Karpas-422 (cell line): Measurements from ENCODE around the gene KCNC4. TPM values are rescaled to one million over a fixed set of nuclear protein-coding genes. Genes with fewer than 3 reads are reported as not detected.

Experiments
- DNase-seq: peaks from one replicate; pipeline ENCODE4 v3.0.0-alpha.2; 2015
- H2AFZ ChIP-seq: fragments of 200-600 bp; sonication (generic); 2 replicates; pipeline ENCODE4 v1.6.1; 2014; ENCODE audit warnings: antibody characterized with exemption, low read length, mixed read lengths
- H3K27ac ChIP-seq: fragments of 200-600 bp; sonication (generic); 2 replicates; pipeline ENCODE4 v1.5.1; 2014; ENCODE audit warnings: mild to moderate bottlenecking, low read length, moderate library complexity
- H3K27me3 ChIP-seq: fragments of 200-600 bp; sonication (generic); 2 replicates; pipeline ENCODE4 v1.6.1; 2014; ENCODE audit warnings: low read length, mixed read lengths
- H3K36me3 ChIP-seq: fragments of 200-600 bp; sonication (generic); 2 replicates; pipeline ENCODE4 v1.6.1; 2014; ENCODE audit warnings: low read length, mixed read lengths; ENCODE audit not compliant: insufficient read depth
- H3K4me1 ChIP-seq: fragments of 200-600 bp; sonication (generic); 2 replicates; pipeline ENCODE4 v1.6.1; 2014; ENCODE audit warnings: mild to moderate bottlenecking, low read length, mixed read lengths
- H3K4me2 ChIP-seq: fragments of 200-600 bp; sonication (generic); 2 replicates; pipeline ENCODE4 v1.6.1; 2014; ENCODE audit warnings: low read length, low read depth, mild to moderate bottlenecking; ENCODE audit not compliant: poor library complexity, severe bottlenecking
- H3K4me3 ChIP-seq: fragments of 200-600 bp; sonication (generic); 2 replicates; pipeline ENCODE4 v1.5.1; 2014; ENCODE audit warnings: mild to moderate bottlenecking, antibody characterized with exemption, low read length, mixed read lengths
- H3K79me2 ChIP-seq: fragments of 200-600 bp; sonication (generic); 2 replicates; pipeline ENCODE4 v1.6.1; 2014; ENCODE audit warnings: mild to moderate bottlenecking, low read length, mixed read lengths
- H3K9ac ChIP-seq: fragments of 200-600 bp; sonication (generic); 2 replicates; pipeline ENCODE4 v1.6.0; 2014; ENCODE audit warnings: low read length
- H3K9me2 ChIP-seq: fragments of 200-600 bp; sonication (generic), shearing (Covaris generic); replicated peaks from 2 replicates; pipeline ENCODE4 v1.6.0; 2014; ENCODE audit warnings: mild to moderate bottlenecking, low read length, moderate library complexity; ENCODE audit not compliant: insufficient read depth
- H3K9me3 ChIP-seq: fragments of 300-700, 200-600 bp; sonication (generic); 2 replicates; pipeline ENCODE4 v1.6.1; 2014; ENCODE audit warnings: low read length, mixed read lengths
- H4K20me1 ChIP-seq: fragments of 200-600 bp; sonication (generic); 2 replicates; pipeline ENCODE4 v1.6.1; 2014; ENCODE audit warnings: mild to moderate bottlenecking, antibody characterized with exemption, low read length, low read depth; ENCODE audit not compliant: insufficient read depth
- total RNA-seq: library from RNA; depleted of rRNA; stranded (reverse); fragments of >200 nt; shearing (Covaris generic); gene quantifications from 2 replicates; pipeline ENCODE4 v1.2.3, GENCODE V29; 2014; ENCODE audit warnings: low replicate concordance

Gene KCNC4
- total RNA-seq, 1 experiment from 2014 or later: 1.6 TPM

DNA sequence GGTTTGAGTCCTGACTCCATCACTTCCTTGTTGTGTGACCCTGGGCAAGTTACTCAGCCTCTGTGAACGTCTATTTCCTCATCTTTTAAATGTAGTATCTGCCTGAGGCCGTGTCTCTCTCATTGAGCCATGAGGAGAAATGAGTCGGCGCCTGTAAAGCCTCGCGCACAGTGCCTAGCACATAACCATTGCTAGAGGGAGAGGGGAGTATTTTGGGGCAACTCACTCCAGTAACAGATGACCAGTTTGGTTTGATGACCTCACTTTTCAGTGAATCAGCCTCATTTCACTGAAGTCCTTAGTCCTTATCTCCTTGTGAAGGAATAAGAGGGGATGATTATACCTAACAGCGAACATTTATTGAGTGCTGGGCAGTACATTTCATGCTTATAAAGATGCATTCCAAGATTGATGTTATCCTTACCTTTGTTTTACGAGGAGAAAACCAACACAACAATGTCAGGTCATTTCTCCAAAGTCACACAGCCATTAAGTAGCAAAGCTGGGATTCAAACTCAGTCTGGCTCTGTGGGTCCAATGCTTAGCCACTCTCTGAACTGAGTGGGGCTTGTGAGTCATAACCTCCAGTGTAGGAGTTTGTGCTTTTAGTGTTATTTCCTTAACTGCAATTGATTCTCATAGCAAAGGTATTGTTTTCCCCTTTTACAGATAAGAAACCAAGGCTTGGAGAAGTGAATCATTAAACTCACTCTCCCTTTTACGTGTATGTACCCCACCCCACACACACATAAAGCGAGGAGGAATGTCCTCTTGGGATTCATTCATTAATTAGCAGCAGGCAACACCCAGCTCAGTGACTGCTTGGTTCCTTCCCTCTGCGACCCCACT, 25.9 kb downstream of the KCNC4 start:
- Histone ChIP-seq H2AFZ (no peak overlapping the region), H4K20me1 (peaks cover 41% of the 10 kb centered on the region; the same call in 1 of the 2 replicates), H3K9me3 (no peaks in the 10 kb centered on the region), H3K27me3 (no peaks in the 10 kb centered on the region), H3K36me3 (no peaks in the 10 kb centered on the region), H3K9me2 (no peaks in the 10 kb centered on the region), H3K4me2 (no peak overlapping the region), H3K79me2 (no peaks in the 10 kb centered on the region), H3K4me1 (peaks cover 32% of the 10 kb centered on the region), H3K9ac (no peak overlapping the region), H3K27ac (no peak overlapping the region), H3K4me3 (no peak overlapping the region)
- DNase-seq: no peak

DNA sequence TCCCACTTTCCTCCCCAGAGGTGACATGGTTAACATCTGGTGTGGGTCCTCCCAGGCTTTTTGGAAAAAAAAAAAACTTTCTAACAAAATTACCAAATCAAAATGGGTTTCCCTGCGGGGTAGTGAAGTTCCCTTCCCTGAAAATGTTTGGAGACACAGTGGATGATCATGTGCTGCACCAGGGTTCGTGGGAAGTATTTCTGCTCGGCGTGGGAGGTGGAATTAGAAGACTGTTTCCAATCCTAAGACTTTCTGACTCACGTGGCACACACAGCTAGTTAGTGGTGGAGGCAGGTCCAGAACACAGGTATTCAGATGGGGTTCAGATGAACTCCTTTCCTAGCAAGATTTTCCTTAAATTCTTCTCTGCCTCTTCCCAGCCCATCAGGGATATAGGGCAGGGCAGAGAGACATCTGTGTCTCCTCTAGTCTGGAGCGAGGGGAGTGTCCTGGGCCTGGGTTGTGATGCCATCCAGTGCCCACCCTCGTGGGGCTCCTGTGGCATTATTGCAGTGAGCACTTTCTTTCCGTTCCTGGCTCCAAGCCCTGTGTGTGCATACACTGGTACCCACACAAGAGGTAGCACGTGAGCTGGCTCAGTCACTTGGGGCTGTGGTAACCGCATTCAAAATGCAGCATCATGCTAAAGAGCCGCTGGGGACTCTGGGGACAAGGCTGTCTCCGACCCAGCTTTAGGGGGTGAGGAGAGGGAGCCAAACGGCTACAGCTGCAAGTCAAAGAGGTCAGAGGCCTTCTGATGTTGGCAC, 27.5 kb downstream of the KCNC4 start:
- Histone ChIP-seq H3K9ac (0 out of 2 replicates have a peak overlapping the region, but pooled peaks have one; percentile 16), H3K36me3 (no peaks in the 10 kb centered on the region), H2AFZ (no peak overlapping the region), H3K4me2 (peak overlapping the region; percentile 58), H4K20me1 (peaks cover 35% of the 10 kb centered on the region; the same call in 1 of the 2 replicates), H3K27ac (no peak overlapping the region), H3K79me2 (no peaks in the 10 kb centered on the region), H3K4me3 (peak overlapping the region; percentile 15; the same call in 1 of the 2 replicates), H3K4me1 (peaks cover 32% of the 10 kb centered on the region), H3K27me3 (no peaks in the 10 kb centered on the region), H3K9me2 (no peaks in the 10 kb centered on the region), H3K9me3 (no peaks in the 10 kb centered on the region)
- peak; percentile 89 for DNase-seq

DNA sequence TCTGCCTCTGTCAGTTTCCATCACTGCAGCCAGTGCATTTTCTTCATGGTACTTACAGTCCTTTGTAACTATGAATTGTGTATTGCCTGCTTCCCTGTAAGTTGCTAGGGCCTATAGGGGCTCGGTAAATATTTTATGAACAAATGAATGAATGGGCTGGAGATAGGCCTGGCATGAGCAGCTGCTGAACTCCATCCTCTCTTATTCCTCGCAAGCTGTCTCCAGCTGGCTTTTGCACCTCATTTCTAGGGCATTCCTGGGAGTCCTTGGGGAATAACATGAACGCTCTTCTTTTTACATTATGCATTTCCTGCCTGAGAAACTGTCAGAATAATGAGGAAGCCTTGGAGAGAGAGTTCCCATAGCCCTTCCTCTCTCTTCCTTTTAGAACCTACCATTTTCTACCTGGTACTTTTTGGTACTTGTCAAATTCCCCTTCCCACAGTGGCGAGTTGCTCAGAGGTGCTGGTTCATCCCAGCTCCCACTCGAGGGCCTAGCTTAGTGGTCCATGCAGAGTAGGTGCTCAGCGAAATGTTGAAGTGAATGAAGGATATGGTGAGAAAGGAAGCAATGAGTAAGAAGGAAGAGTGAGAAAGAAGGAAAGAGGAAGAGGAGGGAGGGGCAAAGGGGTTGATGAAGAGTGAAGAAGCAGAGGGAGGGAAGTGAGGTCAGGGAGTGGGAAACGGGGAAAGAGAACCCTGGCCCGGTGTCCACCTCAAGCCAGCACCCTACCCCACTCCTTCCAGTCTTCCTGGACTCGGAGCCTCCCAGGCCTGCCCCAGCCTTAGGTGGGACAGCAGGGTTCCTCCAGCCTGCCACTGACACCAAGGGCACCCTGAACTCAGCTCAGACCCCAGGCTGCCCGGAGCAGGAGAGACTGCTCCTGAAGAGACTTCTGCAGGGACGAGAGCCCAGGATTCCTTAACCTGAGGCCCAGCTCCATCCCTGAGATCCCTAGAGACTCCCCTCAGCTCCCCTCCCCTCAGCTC, 29.6 kb downstream of the KCNC4 start:
- Histone ChIP-seq H2AFZ (no peak overlapping the region), H3K27ac (no peak overlapping the region), H4K20me1 (peaks cover 29% of the 10 kb centered on the region; the same call in 1 of the 2 replicates), H3K9me3 (no peaks in the 10 kb centered on the region), H3K9ac (no peak overlapping the region), H3K36me3 (no peaks in the 10 kb centered on the region), H3K27me3 (no peaks in the 10 kb centered on the region), H3K9me2 (no peaks in the 10 kb centered on the region), H3K79me2 (no peaks in the 10 kb centered on the region), H3K4me1 (peaks cover 40% of the 10 kb centered on the region), H3K4me3 (no peak overlapping the region), H3K4me2 (no peak overlapping the region)
- no peak for DNase-seq

DNA sequence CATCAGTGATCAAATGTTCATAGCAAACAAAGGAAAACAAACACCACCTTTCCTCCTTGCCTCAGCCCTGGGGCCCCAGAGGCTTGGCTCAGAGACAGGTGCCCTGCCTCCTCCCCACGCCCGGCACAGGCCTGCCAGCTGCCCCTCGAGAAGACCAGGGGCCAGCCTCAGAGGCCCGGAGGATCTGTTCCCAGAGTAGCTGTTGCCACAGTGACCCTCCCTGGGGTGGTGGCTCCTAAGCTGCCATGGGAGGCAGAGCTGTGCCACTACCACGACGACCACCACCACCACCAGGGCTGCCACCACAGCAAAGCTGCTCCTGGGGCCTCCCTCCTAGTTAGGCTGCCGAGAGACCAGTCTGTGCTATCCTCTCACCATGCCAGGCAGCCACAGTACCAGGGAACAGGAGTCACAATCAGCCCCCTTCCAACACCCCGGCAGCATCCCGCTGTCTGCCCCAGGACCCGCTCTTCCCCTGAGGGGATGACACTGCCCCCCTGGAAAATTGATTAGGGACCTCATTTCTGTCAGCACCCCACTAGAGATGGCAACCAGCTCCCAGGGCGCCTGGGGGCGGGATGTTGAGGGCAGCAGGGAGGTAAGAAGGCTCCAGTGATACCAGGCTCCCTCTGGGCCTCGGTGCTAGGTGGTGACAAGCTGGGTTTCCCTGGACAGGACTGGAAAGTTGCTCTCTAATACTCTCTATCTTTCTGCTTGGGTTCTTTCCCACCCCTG, 30.5 kb downstream of the KCNC4 start:
- H3K9ac ChIP-seq: no peak overlapping the region
- peaks cover 21% of the 10 kb centered on the region; the same call in 1 of the 2 replicates for H4K20me1 ChIP-seq
- H3K4me1 ChIP-seq: peaks cover 40% of the 10 kb centered on the region
- H3K27me3 ChIP-seq: no peaks in the 10 kb centered on the region
- no peak for DNase-seq
- H2AFZ ChIP-seq: no peak overlapping the region
- no peaks in the 10 kb centered on the region for H3K36me3 ChIP-seq
- H3K79me2 ChIP-seq: no peaks in the 10 kb centered on the region
- no peak overlapping the region for H3K27ac ChIP-seq
- no peaks in the 10 kb centered on the region for H3K9me2 ChIP-seq
- H3K4me2 ChIP-seq: no peak overlapping the region
- H3K9me3 ChIP-seq: no peaks in the 10 kb centered on the region
- no peak overlapping the region for H3K4me3 ChIP-seq

DNA sequence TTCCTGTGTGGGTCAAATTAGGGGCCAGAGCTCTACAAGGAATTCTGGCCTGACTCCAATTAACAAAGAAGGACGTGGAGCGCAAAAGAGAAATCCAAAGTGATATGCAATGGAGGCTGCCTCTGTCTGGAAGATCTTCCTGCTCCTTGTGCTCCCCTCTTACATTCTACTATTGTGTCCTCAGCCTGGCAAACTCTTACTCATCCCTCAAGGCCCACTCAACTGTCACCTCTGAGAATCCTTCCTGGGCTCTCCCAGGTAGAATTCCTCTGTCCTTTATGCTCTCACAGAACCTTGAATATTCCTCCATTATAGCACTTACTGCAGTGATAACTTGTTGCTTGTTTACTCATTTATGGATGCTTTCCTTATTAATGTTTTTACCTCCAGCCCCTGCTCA, 31.4 kb downstream of the KCNC4 start:
- no peaks in the 10 kb centered on the region for H3K27me3 ChIP-seq
- no peaks in the 10 kb centered on the region for H3K9me2 ChIP-seq
- peaks cover 24% of the 10 kb centered on the region; the same call in 1 of the 2 replicates for H4K20me1 ChIP-seq
- H3K36me3 ChIP-seq: no peaks in the 10 kb centered on the region
- no peaks in the 10 kb centered on the region for H3K79me2 ChIP-seq
- H3K9me3 ChIP-seq: no peaks in the 10 kb centered on the region
- H3K9ac ChIP-seq: no peak overlapping the region
- no peak for DNase-seq
- H3K27ac ChIP-seq: no peak overlapping the region
- H3K4me1 ChIP-seq: peaks cover 40% of the 10 kb centered on the region
- H3K4me2 ChIP-seq: no peak overlapping the region
- no peak overlapping the region for H3K4me3 ChIP-seq
- H2AFZ ChIP-seq: no peak overlapping the region

DNA sequence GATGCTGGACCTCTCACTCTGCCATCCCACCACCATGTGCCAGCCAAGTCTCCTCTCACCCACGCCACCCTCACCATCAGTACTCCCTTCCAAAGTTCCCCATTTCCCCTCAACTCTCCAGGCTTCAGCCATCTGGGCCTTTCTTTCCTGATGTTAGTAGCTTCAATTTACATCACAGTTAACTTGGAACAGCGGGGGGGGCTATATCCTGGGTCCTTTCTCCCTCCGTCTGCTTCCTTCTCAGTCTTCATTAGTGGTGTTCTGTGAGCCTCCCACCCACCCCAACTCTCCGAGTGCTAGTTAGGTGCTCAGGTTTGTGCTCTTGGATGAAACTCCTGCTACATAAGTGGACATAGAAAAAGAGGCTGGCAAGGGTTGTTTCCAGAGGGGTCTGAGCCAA, 31.9 kb downstream of the KCNC4 start:
- no peaks in the 10 kb centered on the region for H3K36me3 ChIP-seq
- no peaks in the 10 kb centered on the region for H3K27me3 ChIP-seq
- no peaks in the 10 kb centered on the region for H3K79me2 ChIP-seq
- H3K4me1 ChIP-seq: peaks cover 39% of the 10 kb centered on the region
- no peak overlapping the region for H3K4me2 ChIP-seq
- peaks cover 24% of the 10 kb centered on the region; the same call in 1 of the 2 replicates for H4K20me1 ChIP-seq
- no peak overlapping the region for H3K4me3 ChIP-seq
- no peaks in the 10 kb centered on the region for H3K9me3 ChIP-seq
- DNase-seq: no peak
- no peak overlapping the region for H2AFZ ChIP-seq
- no peaks in the 10 kb centered on the region for H3K9me2 ChIP-seq
- no peak overlapping the region for H3K27ac ChIP-seq
- no peak overlapping the region for H3K9ac ChIP-seq

GRCh38 chr1:110242731-110243130, 32.6 kb downstream of the KCNC4 start:
- no peaks in the 10 kb centered on the region for H3K36me3 ChIP-seq
- no peak overlapping the region for H3K9ac ChIP-seq
- H3K79me2 ChIP-seq: no peaks in the 10 kb centered on the region
- no peaks in the 10 kb centered on the region for H3K9me3 ChIP-seq
- no peak overlapping the region for H3K4me2 ChIP-seq
- H3K27me3 ChIP-seq: no peaks in the 10 kb centered on the region
- DNase-seq: no peak
- no peaks in the 10 kb centered on the region for H3K9me2 ChIP-seq
- no peak overlapping the region for H2AFZ ChIP-seq
- H3K4me1 ChIP-seq: peaks cover 32% of the 10 kb centered on the region
- no peak overlapping the region for H3K4me3 ChIP-seq
- H3K27ac ChIP-seq: no peak overlapping the region
- H4K20me1 ChIP-seq: peaks cover 20% of the 10 kb centered on the region; the same call in 1 of the 2 replicates
